Measurements from ENCODE around the gene TWSG1. TPM values are rescaled to one million over a fixed set of nuclear protein-coding genes. Genes with fewer than 3 reads are reported as not detected.

Gene TWSG1
- total RNA-seq, result 25.8 and 31.5 TPM in 2 replicates

DNA sequence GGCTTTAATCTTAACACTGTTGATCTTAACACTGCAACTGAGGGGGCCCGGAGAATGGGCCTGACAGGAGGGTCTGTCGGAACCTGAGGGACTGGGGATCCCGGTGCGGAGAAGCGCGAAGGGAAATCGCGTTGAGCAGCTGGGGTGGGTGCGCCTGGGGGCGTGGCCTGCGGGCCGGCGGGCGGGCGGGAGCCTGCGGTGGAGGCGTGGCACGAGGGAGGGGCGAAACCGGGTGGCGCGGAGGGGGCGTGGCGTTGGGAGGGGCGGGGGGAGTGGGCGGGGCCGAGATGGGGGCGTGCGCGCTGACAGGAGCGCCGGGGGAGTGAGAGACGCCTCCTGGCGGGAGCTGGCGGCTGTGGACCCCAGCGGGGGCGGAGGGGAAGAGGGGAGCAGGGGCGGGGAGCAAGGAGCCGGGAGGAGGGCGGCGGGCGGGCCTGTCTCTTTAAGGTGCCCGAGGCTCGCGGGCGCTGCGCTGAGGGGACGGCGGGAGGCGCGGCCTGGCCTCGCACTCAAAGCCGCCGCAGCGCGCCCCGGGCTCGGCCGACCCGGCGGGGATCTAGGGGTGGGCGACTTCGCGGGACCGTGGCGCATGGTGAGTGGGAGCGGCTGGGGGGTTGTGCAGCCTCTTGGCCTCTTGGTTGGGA lies at the start of gene TWSG1:
Gene TWSG1 (plus strand): TSS at position 445 of the 644 bp plus-strand sequence. CDS start 2,457 bp downstream, outside the sequence.
- TF ChIP-seq CTCF (IDR thresholded peaks at IDR 0.05; ENCODE audit: insufficient read depth, low read length, severe bottlenecking), result peak; percentile 48
- H3K36me3 ChIP-seq (ENCODE audit: control insufficient read depth, insufficient read depth, low read length), result peaks cover 3% of the 10 kb centered on the region
- FAIRE-seq, result no peak
- peak within 1 kb of the TSS; percentile 62 for H3K4me3 ChIP-seq (ENCODE audit: low read depth, low read length)
- no peaks in the 10 kb centered on the region for H3K27me3 ChIP-seq (ENCODE audit: control insufficient read depth, insufficient read depth, low read length)
- peak; percentile 74 for DNase-seq (ENCODE audit: low read depth)

DNA sequence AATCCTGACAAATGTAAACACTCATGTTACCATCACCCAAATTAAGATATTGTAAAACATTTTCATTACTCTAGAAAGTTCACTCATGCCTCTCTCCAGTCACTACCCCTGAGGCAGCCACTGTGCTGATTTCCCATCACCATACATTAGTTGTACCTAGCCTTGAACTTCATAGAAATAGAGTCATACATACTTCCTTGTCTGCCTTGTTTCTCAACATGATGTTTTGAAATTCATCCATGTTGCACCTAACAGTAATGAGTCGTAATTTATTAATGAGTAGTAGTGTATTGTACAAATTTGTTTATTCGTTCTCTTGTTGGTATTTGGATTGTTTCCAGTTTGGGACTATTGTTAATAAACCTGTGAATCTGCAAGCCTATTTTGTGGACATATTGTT lies 49.0 kb upstream of the TWSG1 start:
- FAIRE-seq (no peak), DNase-seq (ENCODE audit: low read depth) (peak; percentile 66)
- TF ChIP-seq CTCF (IDR thresholded peaks at IDR 0.05; ENCODE audit: insufficient read depth, low read length, severe bottlenecking), result no peak
- no peaks in the 10 kb centered on the region for H3K36me3 ChIP-seq (ENCODE audit: control insufficient read depth, insufficient read depth, low read length)
- no peak overlapping the region for H3K4me3 ChIP-seq (ENCODE audit: low read depth, low read length)
- H3K27me3 ChIP-seq (ENCODE audit: control insufficient read depth, insufficient read depth, low read length), result no peaks in the 10 kb centered on the region

DNA sequence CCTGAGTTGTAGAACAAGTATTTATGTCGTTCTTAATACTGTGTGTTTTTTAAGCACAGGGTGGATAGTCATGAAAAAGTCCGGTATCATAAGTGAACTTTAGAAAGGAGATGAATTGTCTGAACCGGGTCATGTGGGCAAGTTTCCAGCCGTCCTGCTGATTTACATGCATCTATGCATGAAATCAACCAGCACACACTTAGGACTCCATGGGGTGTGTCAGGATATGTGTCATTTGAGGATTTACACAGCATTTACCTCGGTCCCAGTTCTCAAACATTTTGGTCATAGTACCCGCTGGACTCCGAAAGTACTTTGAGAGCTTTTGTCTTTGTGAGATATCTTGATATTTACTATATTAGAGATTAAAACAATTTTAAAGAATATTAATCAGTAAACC lies 47.5 kb upstream of the TWSG1 start:
- FAIRE-seq (no peak), DNase-seq (ENCODE audit: low read depth) (peak; percentile 60)
- H3K27me3 ChIP-seq (ENCODE audit: control insufficient read depth, insufficient read depth, low read length), result no peaks in the 10 kb centered on the region
- no peaks in the 10 kb centered on the region for H3K36me3 ChIP-seq (ENCODE audit: control insufficient read depth, insufficient read depth, low read length)
- no peak overlapping the region for H3K4me3 ChIP-seq (ENCODE audit: low read depth, low read length)
- no peak for TF ChIP-seq CTCF (IDR thresholded peaks at IDR 0.05; ENCODE audit: insufficient read depth, low read length, severe bottlenecking)

- no peak for FAIRE-seq
- Histone ChIP-seq H3K36me3 (ENCODE audit: control insufficient read depth, insufficient read depth, low read length) (no peaks in the 10 kb centered on the region), H3K27me3 (ENCODE audit: control insufficient read depth, insufficient read depth, low read length) (no peaks in the 10 kb centered on the region), H3K4me3 (ENCODE audit: low read depth, low read length) (no peak overlapping the region)
- DNase-seq (ENCODE audit: low read depth), result no peak
- no peak for TF ChIP-seq CTCF (IDR thresholded peaks at IDR 0.05; ENCODE audit: insufficient read depth, low read length, severe bottlenecking)
Measured at GRCh38 chr18:9289698-9290097, 44.9 kb upstream of the TWSG1 start.

DNA sequence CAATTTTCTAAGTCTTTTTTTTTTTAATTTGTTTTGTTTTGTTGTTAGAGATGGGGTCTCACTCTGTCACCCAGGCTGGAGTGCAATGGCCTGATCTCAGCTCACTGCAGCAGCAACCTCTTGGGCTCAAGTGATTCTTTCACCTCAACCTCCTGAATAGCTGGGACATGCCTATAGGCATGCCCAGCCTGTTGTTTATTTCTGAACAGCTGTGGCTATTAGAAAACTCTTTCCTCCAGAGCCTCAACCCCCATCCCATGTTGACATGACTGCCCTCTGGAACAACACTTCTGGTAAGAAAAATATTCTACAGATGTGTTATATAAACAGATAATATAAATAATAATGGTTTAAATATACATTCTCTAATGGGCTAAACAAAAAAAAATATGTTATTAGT lies 44.4 kb upstream of the TWSG1 start:
- Histone ChIP-seq H3K27me3 (ENCODE audit: control insufficient read depth, insufficient read depth, low read length) (no peaks in the 10 kb centered on the region), H3K36me3 (ENCODE audit: control insufficient read depth, insufficient read depth, low read length) (no peaks in the 10 kb centered on the region), H3K4me3 (ENCODE audit: low read depth, low read length) (no peak overlapping the region)
- DNase-seq (ENCODE audit: low read depth) (peak; percentile 33), FAIRE-seq (no peak)
- no peak for TF ChIP-seq CTCF (IDR thresholded peaks at IDR 0.05; ENCODE audit: insufficient read depth, low read length, severe bottlenecking)

DNA sequence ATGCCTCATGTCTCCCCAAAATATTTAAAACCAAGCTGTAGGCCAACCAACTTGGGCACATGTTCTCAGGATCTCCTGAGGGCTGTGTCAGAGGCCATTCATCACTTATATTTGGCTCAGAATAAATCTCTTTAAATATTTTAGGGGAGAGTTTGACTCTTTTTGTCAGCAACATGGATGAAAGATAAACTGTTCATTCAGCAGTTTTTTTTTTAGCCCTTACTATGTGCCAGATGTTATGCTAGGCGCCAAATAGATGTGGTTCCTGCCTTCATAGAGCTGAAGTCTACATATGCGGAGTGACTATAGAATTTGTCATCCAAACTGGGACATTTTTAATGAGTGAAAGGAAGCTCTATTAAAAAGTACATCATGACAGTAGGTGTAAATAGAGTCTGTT lies 42.5 kb upstream of the TWSG1 start:
- FAIRE-seq (no peak), DNase-seq (ENCODE audit: low read depth) (no peak)
- Histone ChIP-seq H3K27me3 (ENCODE audit: control insufficient read depth, insufficient read depth, low read length) (no peaks in the 10 kb centered on the region), H3K4me3 (ENCODE audit: low read depth, low read length) (no peak overlapping the region), H3K36me3 (ENCODE audit: control insufficient read depth, insufficient read depth, low read length) (no peaks in the 10 kb centered on the region)
- no peak for TF ChIP-seq CTCF (IDR thresholded peaks at IDR 0.05; ENCODE audit: insufficient read depth, low read length, severe bottlenecking)
